Measurements from ENCODE around the gene PACS2.

DNA sequence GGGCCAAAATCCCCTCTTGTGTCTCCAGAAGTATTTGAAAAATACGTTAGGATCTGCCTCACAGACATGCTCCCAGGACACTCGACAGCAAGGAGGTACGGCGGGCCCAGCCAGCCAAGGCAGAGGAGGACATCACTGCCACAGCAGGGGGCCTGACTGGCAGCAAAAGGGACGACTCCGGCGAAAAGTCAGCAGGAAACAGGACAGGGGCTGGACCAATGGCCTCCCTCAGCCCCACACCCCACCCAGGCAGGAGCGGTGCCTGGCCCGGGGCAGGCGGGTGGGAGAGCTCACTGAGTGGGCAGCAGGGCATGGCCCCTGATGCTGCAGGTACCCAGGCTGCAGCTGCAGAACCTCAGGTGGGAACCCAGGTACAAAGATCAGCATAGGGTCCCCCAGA lies 31.5 kb upstream of the PACS2 start:
- TF ChIP-seq, protein P1, sequence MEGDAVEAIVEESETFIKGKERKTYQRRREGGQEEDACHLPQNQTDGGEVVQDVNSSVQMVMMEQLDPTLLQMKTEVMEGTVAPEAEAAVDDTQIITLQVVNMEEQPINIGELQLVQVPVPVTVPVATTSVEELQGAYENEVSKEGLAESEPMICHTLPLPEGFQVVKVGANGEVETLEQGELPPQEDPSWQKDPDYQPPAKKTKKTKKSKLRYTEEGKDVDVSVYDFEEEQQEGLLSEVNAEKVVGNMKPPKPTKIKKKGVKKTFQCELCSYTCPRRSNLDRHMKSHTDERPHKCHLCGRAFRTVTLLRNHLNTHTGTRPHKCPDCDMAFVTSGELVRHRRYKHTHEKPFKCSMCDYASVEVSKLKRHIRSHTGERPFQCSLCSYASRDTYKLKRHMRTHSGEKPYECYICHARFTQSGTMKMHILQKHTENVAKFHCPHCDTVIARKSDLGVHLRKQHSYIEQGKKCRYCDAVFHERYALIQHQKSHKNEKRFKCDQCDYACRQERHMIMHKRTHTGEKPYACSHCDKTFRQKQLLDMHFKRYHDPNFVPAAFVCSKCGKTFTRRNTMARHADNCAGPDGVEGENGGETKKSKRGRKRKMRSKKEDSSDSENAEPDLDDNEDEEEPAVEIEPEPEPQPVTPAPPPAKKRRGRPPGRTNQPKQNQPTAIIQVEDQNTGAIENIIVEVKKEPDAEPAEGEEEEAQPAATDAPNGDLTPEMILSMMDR (conservative IDR thresholded peaks at IDR 0.05; ENCODE audit: low read depth, low read length) = no peak
- TF ChIP-seq POLR2A (IDR thresholded peaks at IDR 0.05; ENCODE audit: low read depth, low read length) (no peak), CEBPB (IDR thresholded peaks at IDR 0.05; ENCODE audit: low read depth, low read length) (no peak)
- TF ChIP-seq, protein P2, sequence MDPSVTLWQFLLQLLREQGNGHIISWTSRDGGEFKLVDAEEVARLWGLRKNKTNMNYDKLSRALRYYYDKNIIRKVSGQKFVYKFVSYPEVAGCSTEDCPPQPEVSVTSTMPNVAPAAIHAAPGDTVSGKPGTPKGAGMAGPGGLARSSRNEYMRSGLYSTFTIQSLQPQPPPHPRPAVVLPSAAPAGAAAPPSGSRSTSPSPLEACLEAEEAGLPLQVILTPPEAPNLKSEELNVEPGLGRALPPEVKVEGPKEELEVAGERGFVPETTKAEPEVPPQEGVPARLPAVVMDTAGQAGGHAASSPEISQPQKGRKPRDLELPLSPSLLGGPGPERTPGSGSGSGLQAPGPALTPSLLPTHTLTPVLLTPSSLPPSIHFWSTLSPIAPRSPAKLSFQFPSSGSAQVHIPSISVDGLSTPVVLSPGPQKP (IDR thresholded peaks at IDR 0.05; ENCODE audit: borderline replicate concordance, low read depth, low read length) = no peak

All from IMR-90 (cell line).